CD1c-positive myeloid dendritic cell (primary cell): Measurements from ENCODE around the gene C1QL1.

Experiments used
- DNase-seq: peaks from one replicate; pipeline ENCODE4 v3.0.0-alpha.2; 2016; ENCODE audit errors: extremely low spot score

Gene C1QL1

GRCh38 chr17:44989552-44990138 lies 21.5 kb upstream of the C1QL1 start:
- DNase-seq, result no peak

- no peak for DNase-seq
Measured at GRCh38 chr17:44988044-44988942, 20.2 kb upstream of the C1QL1 start.

GRCh38 chr17:44983563-44983962 lies 15.5 kb upstream of the C1QL1 start:
- DNase-seq, result no peak

GRCh38 chr17:44982113-44982702 lies 14.1 kb upstream of the C1QL1 start:
- no peak for DNase-seq

- DNase-seq, result no peak
Measured at GRCh38 chr17:44981221-44981968, 13.3 kb upstream of the C1QL1 start.

DNA sequence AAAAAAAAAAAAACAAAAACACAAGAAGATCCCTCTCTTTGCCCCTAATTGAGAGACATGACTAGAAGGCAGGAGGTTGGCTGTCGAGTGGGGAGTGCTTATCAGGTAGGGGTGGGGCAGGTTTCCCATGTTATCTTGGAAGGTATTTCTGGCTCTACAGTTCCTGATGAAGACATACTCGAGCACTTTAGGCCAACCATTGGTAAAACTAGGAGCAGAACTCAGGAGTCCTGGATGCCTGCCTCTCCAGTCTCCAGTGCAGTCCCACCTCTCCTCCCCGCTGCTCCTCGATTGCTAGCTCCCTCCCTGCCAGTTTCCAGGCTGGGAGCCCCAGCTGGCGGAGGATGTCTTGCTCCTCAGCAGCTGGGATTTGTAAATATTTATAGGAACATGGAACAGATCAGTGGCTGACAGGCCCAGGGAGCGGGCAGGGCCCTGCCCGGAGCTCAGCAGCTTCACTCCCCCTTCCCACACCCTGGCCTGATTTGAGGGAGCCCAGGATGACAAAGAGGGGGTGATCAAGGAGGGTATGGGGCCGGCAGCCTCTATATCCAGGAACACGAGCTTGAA lies 11.4 kb upstream of the C1QL1 start:
- DNase-seq, result no peak

DNA sequence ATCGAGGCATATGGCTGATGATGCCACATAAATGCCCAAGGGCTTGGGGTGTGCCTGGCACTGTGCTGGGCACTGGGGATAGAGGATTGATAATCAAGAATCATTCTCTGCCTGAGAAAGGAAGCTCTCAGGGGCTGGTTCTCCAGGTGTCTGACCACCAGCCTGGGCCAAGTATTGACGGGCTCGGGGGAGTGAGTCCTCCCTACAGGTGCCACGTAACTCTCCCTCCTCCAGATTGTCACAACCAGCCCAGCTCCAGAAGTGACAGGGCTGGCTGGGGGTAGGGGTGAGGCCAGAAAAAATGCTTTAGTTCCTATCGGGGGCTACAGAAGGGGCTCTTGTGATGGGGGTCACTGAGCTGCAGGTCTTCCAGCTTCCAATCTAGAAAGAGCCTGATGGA lies 10.7 kb upstream of the C1QL1 start:
- DNase-seq, result no peak

- DNase-seq, result no peak
Measured at GRCh38 chr17:44977814-44978550, 9.9 kb upstream of the C1QL1 start.

DNA sequence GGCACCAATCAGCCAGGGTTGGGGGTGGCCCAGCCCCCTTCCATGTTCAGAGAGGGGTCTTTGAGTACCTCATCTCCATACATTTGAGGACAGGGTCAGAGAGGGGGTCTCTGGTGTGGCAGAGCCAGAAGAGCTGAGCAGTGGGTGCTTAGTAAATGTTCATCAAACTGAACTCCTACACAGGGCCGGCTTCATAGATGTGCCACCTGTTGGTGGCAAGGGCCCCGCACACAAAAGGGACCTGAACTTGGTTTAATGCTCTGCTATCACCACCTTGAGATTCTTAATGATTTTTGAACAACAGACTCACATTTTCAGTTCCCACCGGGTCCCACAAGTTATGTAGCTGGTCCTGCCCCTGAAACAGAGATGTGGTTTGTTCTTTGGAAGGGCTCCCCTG lies 9.0 kb upstream of the C1QL1 start:
- DNase-seq, result no peak

GRCh38 chr17:44976206-44976605 lies 8.1 kb upstream of the C1QL1 start:
- DNase-seq, result no peak

DNA sequence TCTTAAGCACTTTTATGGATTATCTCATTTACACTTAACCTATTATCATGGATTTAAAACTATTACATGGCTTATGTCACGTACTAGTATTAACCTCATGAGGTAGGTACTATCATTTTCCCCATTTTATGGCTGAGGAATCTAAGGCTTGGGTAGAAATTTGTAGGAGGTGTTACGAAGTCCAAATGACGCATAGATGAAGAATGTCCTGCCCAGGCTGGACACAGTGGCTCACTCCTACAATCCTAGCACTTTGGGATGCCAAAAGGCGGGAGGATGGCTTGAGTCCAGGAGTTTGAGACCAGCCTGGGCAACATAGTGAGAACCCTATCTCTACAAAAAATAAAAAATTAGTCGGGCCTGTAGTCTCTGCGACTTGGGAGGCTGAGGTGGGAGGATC lies 4.8 kb upstream of the C1QL1 start:
- DNase-seq, result no peak

DNA sequence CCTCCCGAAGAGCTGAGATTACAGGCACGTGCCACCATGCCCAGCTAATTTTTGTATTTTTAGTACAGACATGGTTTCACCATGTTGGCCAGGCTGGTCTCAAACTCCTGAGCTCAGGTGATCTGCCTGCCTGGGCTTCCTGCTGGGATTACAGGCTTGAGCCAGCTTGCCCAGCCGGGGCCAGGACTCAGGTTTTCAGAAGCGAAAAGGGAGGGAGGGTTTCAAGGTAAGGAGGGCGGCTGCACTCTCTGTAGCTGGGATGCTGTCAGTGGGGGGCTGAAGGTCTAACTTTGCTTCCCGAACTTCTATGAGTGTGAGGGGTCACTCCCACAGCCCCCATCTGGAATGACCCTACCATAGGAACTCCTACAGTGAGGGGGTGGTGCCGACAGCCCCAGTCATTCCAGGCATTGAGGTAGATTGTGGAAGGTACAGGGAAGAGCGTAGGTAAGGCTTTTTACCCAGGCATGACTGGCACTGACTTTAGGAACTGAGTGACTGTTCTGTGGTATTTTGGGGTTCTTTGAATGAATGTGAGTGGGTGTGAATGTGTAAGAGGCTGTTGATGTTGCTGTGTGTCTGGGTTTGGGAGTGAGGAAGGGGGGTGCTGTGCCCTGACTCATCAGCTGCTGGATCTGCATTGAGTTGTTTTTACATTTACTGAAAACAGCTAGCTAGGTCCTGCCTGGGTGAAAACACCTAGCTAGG lies 3.8 kb upstream of the C1QL1 start:
- peak; percentile 39 for DNase-seq

- DNase-seq, result peak; percentile 8
Measured at GRCh38 chr17:44970136-44970741, 2.1 kb upstream of the C1QL1 start.

DNA sequence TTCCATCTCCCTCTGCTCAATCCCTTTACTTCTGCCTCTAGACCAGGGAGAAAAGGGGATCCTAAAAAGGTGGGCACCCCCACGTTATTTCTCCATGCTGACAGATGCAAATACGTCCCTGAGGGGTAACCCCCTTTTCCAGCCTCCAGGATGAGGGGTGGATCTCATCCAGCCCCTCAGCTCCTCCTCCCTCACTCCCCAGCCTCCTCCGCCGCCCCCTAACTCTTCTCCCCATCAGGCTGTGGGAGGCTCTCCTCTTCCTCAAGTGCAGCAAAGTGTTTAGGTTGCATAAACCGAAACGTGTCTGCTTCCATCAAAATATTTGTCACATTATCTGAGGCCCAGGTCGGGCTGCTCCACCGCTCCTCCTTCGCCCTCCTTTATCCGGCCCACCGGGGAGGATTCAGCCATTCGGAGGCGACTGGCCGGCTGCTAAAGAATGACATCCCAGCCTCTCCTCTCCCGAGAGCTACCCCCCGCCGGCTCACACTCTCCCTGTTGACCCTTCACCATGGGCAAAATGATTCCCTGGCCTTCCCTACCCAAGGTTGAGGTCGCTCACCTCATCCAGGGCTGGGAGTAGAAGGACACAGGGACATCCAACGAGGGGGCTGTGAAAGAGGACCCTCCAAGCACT lies 1.2 kb upstream of the C1QL1 start:
- DNase-seq, result peak; percentile 7

DNA sequence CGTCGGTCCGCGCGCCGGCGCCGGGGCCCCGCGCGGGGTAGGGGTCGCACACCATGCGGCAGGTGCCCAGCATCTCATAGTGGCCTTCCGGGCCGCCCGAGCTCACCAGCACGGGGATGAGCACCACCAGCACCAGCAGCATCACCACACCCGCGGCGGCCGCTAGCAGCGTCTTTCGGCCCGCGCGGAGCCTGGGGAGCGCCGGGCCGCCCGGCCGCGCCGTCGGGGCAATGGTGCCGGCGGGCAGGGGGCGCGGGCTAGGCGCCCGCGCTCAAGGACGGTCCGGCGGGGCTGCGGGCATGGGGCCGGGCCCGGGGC lies 237 bp downstream of the C1QL1 start:
- no peak for DNase-seq

GRCh38 chr17:44967026-44967906 lies 837 bp downstream of the C1QL1 start:
- DNase-seq, result no peak

GRCh38 chr17:44966348-44967025 lies 1.6 kb downstream of the C1QL1 start:
- no peak for DNase-seq
